T-helper 1 cell treated with Interleukin-12 subunit alpha and Interleukin-12 subunit beta and Interleukin-4 antibody, amounts not matched to agents 30 μg/mL and 1 μg/mL, for 36 hours (primary cell): ENCODE data around the gene AGAP5.
"Not testable (repeated sequence)": the region's sequence is repeated elsewhere in the genome, so short reads cannot be mapped to it uniquely, and the experiment has no call there.

Experiments used
- H3K27ac Mint-ChIP-seq: one replicate; pipeline ENCODE4 v1.8.0; 2021; ENCODE audit warnings: mild to moderate bottlenecking, mixed read lengths
- H3K27me3 Mint-ChIP-seq: one replicate; pipeline ENCODE4 v1.8.0; 2021; ENCODE audit warnings: low read depth, mixed read lengths
- H3K36me3 Mint-ChIP-seq: one replicate; pipeline ENCODE4 v1.8.0; 2021; ENCODE audit warnings: low read depth, mixed read lengths
- H3K4me1 Mint-ChIP-seq: one replicate; pipeline ENCODE4 v1.8.0; 2021; ENCODE audit warnings: low read depth, mixed read lengths
- H3K4me3 Mint-ChIP-seq: one replicate; pipeline ENCODE4 v1.8.0; 2021; ENCODE audit warnings: mild to moderate bottlenecking, moderate library complexity, mixed read lengths
- H3K9me3 Mint-ChIP-seq: one replicate; pipeline ENCODE4 v1.8.0; 2021; ENCODE audit warnings: mixed read lengths

AGAP5 gene

GRCh38 chr10:73729781-73730152 lies 31.9 kb upstream of the AGAP5 start:
- not testable (repeated sequence) for H3K9me3 Mint-ChIP-seq, H3K27me3 Mint-ChIP-seq
- H3K36me3 Mint-ChIP-seq = peaks cover 17% of the 10 kb centered on the region
- H3K4me1 Mint-ChIP-seq = peaks cover 12% of the 10 kb centered on the region
- H3K27ac Mint-ChIP-seq = peak overlapping the region; percentile 98
- H3K4me3 Mint-ChIP-seq = peak overlapping the region; percentile 99

- Mint-ChIP-seq H3K27ac (no peak overlapping the region), H3K4me1 (peaks cover 6% of the 10 kb centered on the region), H3K27me3 (no peaks in the 10 kb centered on the region), H3K9me3 (no peaks in the 10 kb centered on the region), H3K36me3 (peaks cover 33% of the 10 kb centered on the region), H3K4me3 (no peak overlapping the region)
Measured at GRCh38 chr10:73723516-73723915, 25.6 kb upstream of the AGAP5 start.

DNA sequence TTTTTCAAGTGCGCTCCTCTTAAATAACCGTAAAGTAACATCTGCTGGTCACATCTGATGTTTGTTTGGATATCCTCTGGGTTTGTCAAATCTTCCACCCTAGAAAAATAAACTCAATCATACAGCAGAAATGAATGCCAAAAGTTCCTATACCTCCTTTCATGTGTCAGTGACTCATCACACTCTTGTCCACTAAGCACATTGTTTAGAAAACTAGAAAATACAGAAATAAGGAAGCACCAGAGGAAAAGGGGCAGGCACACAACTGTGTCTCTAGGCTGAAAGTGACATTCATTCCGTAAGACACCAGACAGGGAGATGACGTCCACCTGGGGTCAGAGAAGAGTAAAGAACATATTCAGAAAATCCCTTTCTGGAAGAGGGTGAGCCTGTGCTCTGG lies 22.7 kb upstream of the AGAP5 start:
- not testable (repeated sequence) for H3K27ac Mint-ChIP-seq, H3K4me3 Mint-ChIP-seq, H3K9me3 Mint-ChIP-seq, H3K4me1 Mint-ChIP-seq, H3K27me3 Mint-ChIP-seq
- peaks cover 31% of the 10 kb centered on the region for H3K36me3 Mint-ChIP-seq

- Mint-ChIP-seq H3K27me3 (no peaks in the 10 kb centered on the region), H3K27ac (no peak overlapping the region), H3K36me3 (peaks cover 28% of the 10 kb centered on the region), H3K9me3 (no peaks in the 10 kb centered on the region), H3K4me1 (peaks cover 2% of the 10 kb centered on the region), H3K4me3 (no peak overlapping the region)
Measured at GRCh38 chr10:73717556-73717955, 19.6 kb upstream of the AGAP5 start.

DNA sequence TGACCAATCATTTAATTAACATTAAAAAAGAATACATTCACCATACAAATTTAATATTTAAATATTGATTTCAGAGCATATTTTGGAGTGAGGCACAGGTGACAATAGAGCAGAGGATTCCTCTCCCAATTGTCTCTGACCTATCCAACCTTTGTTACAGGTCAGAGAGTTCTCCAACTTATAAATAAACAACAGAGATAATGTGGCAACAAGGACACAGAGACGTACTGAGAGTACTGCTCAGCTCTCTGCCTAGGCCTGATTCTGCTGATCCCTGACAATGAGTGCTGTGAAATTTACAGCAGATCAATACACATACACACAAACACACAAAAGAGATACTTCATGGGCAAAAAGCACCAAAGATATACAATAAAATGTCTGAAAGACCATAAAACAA lies 18.3 kb upstream of the AGAP5 start:
- H3K9me3 Mint-ChIP-seq = no peaks in the 10 kb centered on the region
- H3K27ac Mint-ChIP-seq = no peak overlapping the region
- H3K4me3 Mint-ChIP-seq = no peak overlapping the region
- H3K27me3 Mint-ChIP-seq = no peaks in the 10 kb centered on the region
- peaks cover 24% of the 10 kb centered on the region for H3K36me3 Mint-ChIP-seq
- peaks cover 2% of the 10 kb centered on the region for H3K4me1 Mint-ChIP-seq

DNA sequence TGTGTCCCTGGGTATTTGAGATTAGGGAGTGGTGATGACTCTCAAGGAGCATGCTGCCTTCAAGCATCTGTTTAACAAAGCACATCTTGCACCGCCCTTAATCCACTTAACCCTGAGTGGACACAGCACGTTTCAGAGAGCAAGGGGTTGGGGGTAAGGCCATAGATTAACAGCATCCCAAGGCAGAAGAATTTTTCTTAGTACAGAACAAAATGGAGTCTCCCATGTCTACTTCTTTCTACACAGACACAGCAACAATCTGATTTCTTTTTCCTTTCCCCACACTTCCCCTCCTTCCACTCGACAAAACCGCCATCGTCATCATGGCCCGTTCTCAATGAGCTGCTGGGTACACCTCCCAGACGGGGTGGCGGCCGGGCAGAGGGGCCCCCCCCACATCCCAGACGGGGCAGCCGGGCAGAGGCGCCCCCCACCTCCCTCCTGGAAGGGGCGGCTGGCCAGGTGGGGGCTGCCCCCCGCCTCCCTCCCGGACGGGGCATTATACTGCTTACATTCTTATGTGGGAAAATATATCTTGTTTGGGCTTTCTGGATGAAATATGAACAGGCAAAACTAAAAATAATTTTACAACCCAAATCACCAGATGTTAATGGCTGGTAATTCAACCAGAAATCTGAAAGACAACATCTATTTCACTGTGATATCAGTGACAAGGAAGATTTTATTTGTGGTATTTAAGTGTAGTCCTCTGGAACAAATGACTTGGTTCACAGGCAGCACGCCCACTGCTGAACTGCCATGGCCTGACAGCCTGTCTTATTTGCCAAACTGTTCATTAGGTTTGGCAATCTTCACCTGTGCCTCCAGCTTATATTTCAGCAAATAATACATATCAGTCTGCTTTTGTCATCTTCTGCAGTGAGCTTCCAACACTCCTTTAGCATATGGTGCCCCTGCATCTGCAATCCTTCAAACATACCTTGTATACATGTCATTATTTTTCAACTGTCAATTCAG lies 17.6 kb upstream of the AGAP5 start:
- H3K27ac Mint-ChIP-seq, H3K27me3 Mint-ChIP-seq, H3K4me1 Mint-ChIP-seq, H3K4me3 Mint-ChIP-seq, H3K9me3 Mint-ChIP-seq: not testable (repeated sequence)
- H3K36me3 Mint-ChIP-seq = peaks cover 24% of the 10 kb centered on the region

- H3K27me3 Mint-ChIP-seq, H3K9me3 Mint-ChIP-seq, H3K27ac Mint-ChIP-seq, H3K4me3 Mint-ChIP-seq, H3K4me1 Mint-ChIP-seq: not testable (repeated sequence)
- peaks cover 27% of the 10 kb centered on the region for H3K36me3 Mint-ChIP-seq
Measured at GRCh38 chr10:73714483-73714882, 16.6 kb upstream of the AGAP5 start.

GRCh38 chr10:73713912-73714311 lies 16.0 kb upstream of the AGAP5 start:
- H3K4me3 Mint-ChIP-seq, H3K27ac Mint-ChIP-seq, H3K27me3 Mint-ChIP-seq, H3K9me3 Mint-ChIP-seq, H3K4me1 Mint-ChIP-seq: not testable (repeated sequence)
- H3K36me3 Mint-ChIP-seq = peaks cover 22% of the 10 kb centered on the region

- not testable (repeated sequence) for H3K27ac Mint-ChIP-seq, H3K4me3 Mint-ChIP-seq, H3K4me1 Mint-ChIP-seq, H3K9me3 Mint-ChIP-seq, H3K27me3 Mint-ChIP-seq
- peaks cover 14% of the 10 kb centered on the region for H3K36me3 Mint-ChIP-seq
Measured at GRCh38 chr10:73711683-73712082, 13.8 kb upstream of the AGAP5 start.

- not testable (repeated sequence) for H3K9me3 Mint-ChIP-seq, H3K4me3 Mint-ChIP-seq, H3K27ac Mint-ChIP-seq, H3K27me3 Mint-ChIP-seq, H3K4me1 Mint-ChIP-seq
- peaks cover 25% of the 10 kb centered on the region for H3K36me3 Mint-ChIP-seq
Measured at GRCh38 chr10:73708122-73708521, 10.2 kb upstream of the AGAP5 start.

- H3K36me3 Mint-ChIP-seq = peaks cover 23% of the 10 kb centered on the region
- H3K9me3 Mint-ChIP-seq, H3K27me3 Mint-ChIP-seq, H3K4me1 Mint-ChIP-seq, H3K27ac Mint-ChIP-seq, H3K4me3 Mint-ChIP-seq: not testable (repeated sequence)
Measured at GRCh38 chr10:73707628-73708027, 9.7 kb upstream of the AGAP5 start.

DNA sequence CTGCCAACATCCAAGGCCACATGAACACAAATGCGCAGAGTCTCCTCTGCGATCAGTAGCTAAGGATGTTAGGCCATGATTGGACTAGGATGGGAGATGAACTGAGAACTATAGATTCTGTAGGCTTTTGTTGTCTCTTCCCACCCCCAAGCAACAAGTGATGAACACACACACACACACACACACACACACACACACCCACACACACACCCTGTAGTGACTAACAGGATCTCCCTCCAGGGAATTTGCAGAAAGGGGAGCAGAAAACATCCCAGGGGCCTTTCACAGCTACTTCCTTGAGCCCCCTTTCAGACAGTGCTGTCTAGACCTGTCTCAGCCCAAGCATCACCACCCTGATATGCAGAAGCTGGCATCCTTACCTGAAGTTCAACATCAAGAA lies 8.6 kb upstream of the AGAP5 start:
- H3K4me1 Mint-ChIP-seq, H3K9me3 Mint-ChIP-seq, H3K27me3 Mint-ChIP-seq, H3K27ac Mint-ChIP-seq, H3K4me3 Mint-ChIP-seq: not testable (repeated sequence)
- H3K36me3 Mint-ChIP-seq = peaks cover 26% of the 10 kb centered on the region

GRCh38 chr10:73705506-73706072 lies 7.7 kb upstream of the AGAP5 start:
- H3K27ac Mint-ChIP-seq, H3K4me1 Mint-ChIP-seq, H3K27me3 Mint-ChIP-seq, H3K9me3 Mint-ChIP-seq, H3K4me3 Mint-ChIP-seq: not testable (repeated sequence)
- H3K36me3 Mint-ChIP-seq = peaks cover 27% of the 10 kb centered on the region

DNA sequence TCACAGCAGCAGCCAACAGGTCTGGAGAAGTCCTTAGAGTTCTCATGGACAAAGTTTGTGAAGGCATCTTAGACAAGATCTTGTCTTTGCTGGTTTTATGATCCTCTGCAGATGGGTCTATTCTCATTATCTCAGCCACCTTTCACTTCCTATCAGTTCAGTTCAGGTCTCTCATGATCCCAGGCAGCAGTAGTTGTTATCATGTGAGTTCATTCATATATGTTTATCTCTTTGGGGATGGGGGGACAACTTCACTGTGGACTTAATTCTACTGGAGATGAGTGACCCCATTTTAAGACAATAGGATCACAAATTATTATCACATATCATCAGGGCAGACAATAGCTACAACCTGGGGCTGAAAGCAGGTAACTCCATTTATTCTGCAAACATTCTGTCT lies 6.0 kb upstream of the AGAP5 start:
- peaks cover 22% of the 10 kb centered on the region for H3K36me3 Mint-ChIP-seq
- not testable (repeated sequence) for H3K4me3 Mint-ChIP-seq, H3K4me1 Mint-ChIP-seq, H3K27me3 Mint-ChIP-seq, H3K9me3 Mint-ChIP-seq, H3K27ac Mint-ChIP-seq

- not testable (repeated sequence) for H3K27ac Mint-ChIP-seq, H3K4me3 Mint-ChIP-seq, H3K9me3 Mint-ChIP-seq
Measured at GRCh38 chr10:73698819-73699218, 910 bp upstream of the AGAP5 start.

More at GRCh38 chr10:73698819-73699218, 910 bp upstream of the AGAP5 start:
- H3K4me1 Mint-ChIP-seq, H3K27me3 Mint-ChIP-seq: not testable (repeated sequence)
- H3K36me3 Mint-ChIP-seq = peaks cover 16% of the 10 kb centered on the region
